ENCODE measurements around the gene TPP2. TPM values are rescaled to one million over a fixed set of nuclear protein-coding genes. Genes with fewer than 3 reads are reported as not detected.

TPP2 gene
- total and polyA plus RNA-seq, 3 donors from 2014 or later, result 86.2 to 171 (median 112) TPM

- Histone ChIP-seq H3K4me3 (no peak overlapping the region), H3K9me3 (no peaks in the 10 kb centered on the region), H3K36me3 (ENCODE audit: low read depth, missing control alignments) (no peaks in the 10 kb centered on the region), H3K27me3 (no peaks in the 10 kb centered on the region), H3K27ac (no peak overlapping the region), H3K4me1 (no peaks in the 10 kb centered on the region)
- intact Hi-C loops (cut with DNase I; ENCODE audit: low total_unique reads), result no loop called here
- no peak for TF ChIP-seq CTCF (IDR thresholded peaks at IDR 0.05)
- no peak for TF ChIP-seq POLR2A (IDR thresholded peaks at IDR 0.05)
- no peak for DNase-seq
- WGBS, 2 donors, result 74 to 88% methylated on average over 3 of the region's 3 CpGs
Measured at GRCh38 chr13:102679449-102680132, 82.8 kb downstream of the TPP2 start.

- 70 to 88% methylated on average over 4 of the region's 4 CpGs for WGBS, 2 donors
- no peak for DNase-seq
- intact Hi-C loops (cut with DNase I; ENCODE audit: low total_unique reads), result no loop called here
- Histone ChIP-seq H3K9me3 (no peaks in the 10 kb centered on the region), H3K36me3 (ENCODE audit: low read depth, missing control alignments) (no peaks in the 10 kb centered on the region), H3K4me1 (no peaks in the 10 kb centered on the region), H3K4me3 (no peak overlapping the region), H3K27ac (no peak overlapping the region), H3K27me3 (no peaks in the 10 kb centered on the region)
- TF ChIP-seq POLR2A (IDR thresholded peaks at IDR 0.05) (no peak), CTCF (IDR thresholded peaks at IDR 0.05) (no peak)
Measured at GRCh38 chr13:102680133-102680717, 83.4 kb downstream of the TPP2 start.

GRCh38 chr13:102680842-102681740, 84.3 kb downstream of the TPP2 start:
- no peaks in the 10 kb centered on the region for H3K4me1 ChIP-seq
- H3K36me3 ChIP-seq (ENCODE audit: low read depth, missing control alignments), result no peaks in the 10 kb centered on the region
- intact Hi-C loops (cut with DNase I; ENCODE audit: low total_unique reads), result no loop called here
- H3K4me3 ChIP-seq, result no peak overlapping the region
- H3K27me3 ChIP-seq, result no peaks in the 10 kb centered on the region
- H3K27ac ChIP-seq, result no peak overlapping the region
- DNase-seq, result no peak
- no peaks in the 10 kb centered on the region for H3K9me3 ChIP-seq
- TF ChIP-seq CTCF (IDR thresholded peaks at IDR 0.05) (no peak), POLR2A (IDR thresholded peaks at IDR 0.05) (no peak)
- 77 to 80% methylated on average over 5 of the region's 5 CpGs for WGBS, 2 donors

- H3K4me3 ChIP-seq, result no peak overlapping the region
- DNase-seq, result no peak
- WGBS, 2 donors, result 48 to 64% methylated on average over 4 of the region's 4 CpGs
Measured at GRCh38 chr13:102682211-102682610, 85.4 kb downstream of the TPP2 start.

More at GRCh38 chr13:102682211-102682610, 85.4 kb downstream of the TPP2 start:
- intact Hi-C loops (cut with DNase I; ENCODE audit: low total_unique reads), result no loop called here
- Histone ChIP-seq H3K36me3 (ENCODE audit: low read depth, missing control alignments) (no peaks in the 10 kb centered on the region), H3K27me3 (no peaks in the 10 kb centered on the region), H3K4me1 (no peaks in the 10 kb centered on the region), H3K9me3 (no peaks in the 10 kb centered on the region), H3K27ac (no peak overlapping the region)
- TF ChIP-seq CTCF (IDR thresholded peaks at IDR 0.05) (no peak), POLR2A (IDR thresholded peaks at IDR 0.05) (no peak)

Data from testis (tissue), 3 donors.